Endodermal cell (in vitro differentiated cells): ENCODE data around the gene HIGD1C. TPM values are rescaled to one million over a fixed set of nuclear protein-coding genes. Genes with fewer than 3 reads are reported as not detected.
"Not testable (repeated sequence)": the region's sequence is repeated elsewhere in the genome, so short reads cannot be mapped to it uniquely, and the experiment has no call there.

Experiments used
- DNase-seq: peaks from one replicate; pipeline ENCODE4 v3.0.0-alpha.2; 2017
- H3K27ac ChIP-seq: 2 replicates; pipeline ENCODE4 v1.5.1; 2013; ENCODE audit warnings: mild to moderate bottlenecking, low read depth, low read length, moderate library complexity
- H3K27me3 ChIP-seq: 2 replicates; pipeline ENCODE4 v1.6.1; 2013; ENCODE audit warnings: mild to moderate bottlenecking, low read length, moderate library complexity; ENCODE audit not compliant: insufficient read depth, control insufficient read depth, poor library complexity, severe bottlenecking
- H3K36me3 ChIP-seq: 2 replicates; pipeline ENCODE4 v1.7.0; 2013; ENCODE audit warnings: mild to moderate bottlenecking, low read length, moderate library complexity; ENCODE audit not compliant: control insufficient read depth, insufficient read depth
- H3K4me1 ChIP-seq: one replicate; pipeline ENCODE4 v1.7.0; 2013; ENCODE audit warnings: low read length; ENCODE audit not compliant: control insufficient read depth, insufficient read depth
- H3K4me3 ChIP-seq: 2 replicates; pipeline ENCODE4 v1.5.1; 2013; ENCODE audit warnings: mild to moderate bottlenecking, low read length, moderate library complexity
- H3K9ac ChIP-seq: 2 replicates; pipeline ENCODE4 v1.6.1; 2013; ENCODE audit warnings: mild to moderate bottlenecking, low read length, moderate library complexity; ENCODE audit not compliant: poor library complexity, severe bottlenecking; ENCODE audit errors: extremely low read depth
- H3K9me3 ChIP-seq: 2 replicates; pipeline ENCODE4 v1.6.1; 2013; ENCODE audit warnings: mild to moderate bottlenecking, low read length, moderate library complexity; ENCODE audit not compliant: control insufficient read depth
- H3K27ac Mint-ChIP-seq: 2 replicates; pipeline ENCODE4 v1.8.0; 2020; ENCODE audit warnings: mixed read lengths
- H3K27me3 Mint-ChIP-seq: 2 replicates; pipeline ENCODE4 v1.8.0; 2021; ENCODE audit warnings: mild to moderate bottlenecking, mixed read lengths; ENCODE audit not compliant: insufficient read depth
- H3K36me3 Mint-ChIP-seq: 2 replicates; pipeline ENCODE4 v1.8.0; 2020; ENCODE audit warnings: low read depth, mixed read lengths
- H3K4me1 Mint-ChIP-seq: 2 replicates; pipeline ENCODE4 v1.8.0; 2020; ENCODE audit warnings: mixed read lengths
- H3K4me3 Mint-ChIP-seq: 2 replicates; pipeline ENCODE4 v1.8.0; 2020; ENCODE audit warnings: mild to moderate bottlenecking, moderate library complexity, mixed read lengths
- H3K9me3 Mint-ChIP-seq: 2 replicates; pipeline ENCODE4 v1.8.0; 2020; ENCODE audit warnings: mild to moderate bottlenecking, mixed read lengths
- CTCF ChIP-seq: fragments of 200-600 bp; sonication (generic); conservative IDR thresholded peaks from 2 replicates; pipeline ENCODE4 v1.5.0; 2021; ENCODE audit warnings: antibody characterized with exemption, mild to moderate bottlenecking
- WGBS, 2 experiments: methylation state at CpG; one replicate each; pipeline versions ENCODE4 v1.1.5 to v1.1.7; 2013; ENCODE audit warnings: missing lambda C conversion rate in 2 of 2, mixed read lengths in 1 of 2; ENCODE audit not compliant: insufficient coverage in 1 of 2, insufficient read length in 1 of 2; 5-methylcytosine and 5-hydroxymethylcytosine counted together
- total RNA-seq, 2 donors: library from RNA; stranded (reverse); fragmentation: NEBNext Ultra II Directional in 1 of 2; extraction: Animal tissue kit (Norgen Biotek cat#: 25700) in 1 of 2; gene quantifications; 2 replicates in 1 of 2; 3 replicates in 1 of 2; pipeline ENCODE4 v1.2.1, GENCODE V29; 2021

HIGD1C gene
- total RNA-seq, 2 donors from 2014 or later, result not detected

- H3K4me3 Mint-ChIP-seq, result no peak overlapping the region
Observed at GRCh38 chr12:50951112-50951511, 1.2 kb upstream of the HIGD1C start.

GRCh38 chr12:50953047-50953446, 703 bp downstream of the HIGD1C start:
- Mint-ChIP-seq H3K27ac (no peak overlapping the region), H3K9me3 (peaks cover 5% of the 10 kb centered on the region), H3K27me3 (no peaks in the 10 kb centered on the region), H3K36me3 (no peaks in the 10 kb centered on the region), H3K4me1 (no peaks in the 10 kb centered on the region), H3K4me3 (no peak overlapping the region)
- DNase-seq, result no peak
- 91 to 92% methylated on average over 5 to 7 of the region's 7 CpGs for WGBS, 2 experiments
- peak; percentile 14 for TF ChIP-seq CTCF
- no peaks in the 10 kb centered on the region for H3K4me1 ChIP-seq
- H3K27me3 ChIP-seq, result no peaks in the 10 kb centered on the region
- H3K36me3 ChIP-seq, result no peaks in the 10 kb centered on the region
- H3K4me3 ChIP-seq, result no peak overlapping the region
- no peak overlapping the region for H3K27ac ChIP-seq
- no peak overlapping the region for H3K9ac ChIP-seq
- H3K9me3 ChIP-seq, result no peaks in the 10 kb centered on the region

More at GRCh38 chr12:50951112-50951511, 1.2 kb upstream of the HIGD1C start:
- Histone ChIP-seq H3K9me3 (no peaks in the 10 kb centered on the region), H3K4me3 (no peak overlapping the region), H3K4me1 (no peaks in the 10 kb centered on the region), H3K36me3 (no peaks in the 10 kb centered on the region), H3K27me3 (no peaks in the 10 kb centered on the region), H3K27ac (no peak overlapping the region), H3K9ac (no peak overlapping the region)
- TF ChIP-seq CTCF, result no peak
- H3K27me3 Mint-ChIP-seq, result no peaks in the 10 kb centered on the region
- no peak for DNase-seq
- peaks cover 5% of the 10 kb centered on the region for H3K9me3 Mint-ChIP-seq
- no peak overlapping the region for H3K27ac Mint-ChIP-seq
- WGBS, 2 experiments, result 75 to 90% methylated on average over 2 of the region's 2 CpGs
- H3K4me1 Mint-ChIP-seq, result no peaks in the 10 kb centered on the region
- H3K36me3 Mint-ChIP-seq, result no peaks in the 10 kb centered on the region

- not testable (repeated sequence) for H3K4me1 Mint-ChIP-seq, H3K27me3 Mint-ChIP-seq, H3K27ac Mint-ChIP-seq, H3K4me3 ChIP-seq, H3K27ac ChIP-seq, H3K36me3 ChIP-seq, H3K9me3 ChIP-seq, H3K4me1 ChIP-seq, H3K4me3 Mint-ChIP-seq, H3K27me3 ChIP-seq, H3K9ac ChIP-seq, H3K36me3 Mint-ChIP-seq, DNase-seq, H3K9me3 Mint-ChIP-seq
- 86 to 90% methylated on average over 2 of the region's 2 CpGs for WGBS, 2 experiments
Observed at GRCh38 chr12:50954789-50955188, 2.4 kb downstream of the HIGD1C start.

- H3K27ac Mint-ChIP-seq, result no peak overlapping the region
- H3K4me1 Mint-ChIP-seq, result no peaks in the 10 kb centered on the region
- DNase-seq, result no peak
- Histone ChIP-seq H3K4me3 (no peak overlapping the region), H3K27me3 (no peaks in the 10 kb centered on the region), H3K9ac (no peak overlapping the region), H3K9me3 (no peaks in the 10 kb centered on the region), H3K36me3 (no peaks in the 10 kb centered on the region), H3K27ac (no peak overlapping the region), H3K4me1 (no peaks in the 10 kb centered on the region)
- H3K36me3 Mint-ChIP-seq, result no peaks in the 10 kb centered on the region
- H3K27me3 Mint-ChIP-seq, result no peaks in the 10 kb centered on the region
- no peaks in the 10 kb centered on the region for H3K9me3 Mint-ChIP-seq
- H3K4me3 Mint-ChIP-seq, result no peak overlapping the region
- WGBS, 2 experiments, result 100% methylated on average over 1 of the region's 1 CpG; no CpG with 5 or more reads in 1 of the 2 experiments
- TF ChIP-seq CTCF, result no peak
Observed at GRCh38 chr12:50955288-50955687, 2.9 kb downstream of the HIGD1C start.
